HG02798 (cell line): ENCODE measurements around the gene TCF3.

Experiments
- ATAC-seq: cut with Tn5 transposase; IDR thresholded peaks from one replicate; pipeline ENCODE4 v1.9.1; 2021; ENCODE audit warnings: mild to moderate bottlenecking; ENCODE audit not compliant: unreplicated experiment, poor library complexity

The TCF3 gene

GRCh38 chr19:1633269-1633826 lies 19.1 kb downstream of the TCF3 start:
- no peak for ATAC-seq

- ATAC-seq = no peak
Observed at GRCh38 chr19:1632462-1633268, 19.8 kb downstream of the TCF3 start.

- no peak for ATAC-seq
Observed at GRCh38 chr19:1631557-1632100, 20.8 kb downstream of the TCF3 start.

- ATAC-seq = no peak
Observed at GRCh38 chr19:1630811-1631210, 21.6 kb downstream of the TCF3 start.

GRCh38 chr19:1630012-1630411 lies 22.4 kb downstream of the TCF3 start:
- no peak for ATAC-seq

- ATAC-seq = no peak
Observed at GRCh38 chr19:1629256-1629808, 23.1 kb downstream of the TCF3 start.

GRCh38 chr19:1627194-1627593 lies 25.2 kb downstream of the TCF3 start:
- ATAC-seq = no peak

GRCh38 chr19:1626417-1627010 lies 25.9 kb downstream of the TCF3 start:
- ATAC-seq = no peak

GRCh38 chr19:1624458-1624857 lies 28.0 kb downstream of the TCF3 start:
- no peak for ATAC-seq

- ATAC-seq = no peak
Observed at GRCh38 chr19:1622541-1622940, 29.9 kb downstream of the TCF3 start.

- ATAC-seq = no peak
Observed at GRCh38 chr19:1622007-1622406, 30.4 kb downstream of the TCF3 start.

- no peak for ATAC-seq
Observed at GRCh38 chr19:1621574-1621973, 30.8 kb downstream of the TCF3 start.

GRCh38 chr19:1621021-1621420 lies 31.4 kb downstream of the TCF3 start:
- ATAC-seq = no peak

- ATAC-seq = no peak
Observed at GRCh38 chr19:1620502-1620901, 31.9 kb downstream of the TCF3 start.

- ATAC-seq = no peak
Observed at GRCh38 chr19:1619703-1620102, 32.7 kb downstream of the TCF3 start.

- no peak for ATAC-seq
Observed at GRCh38 chr19:1619094-1619439, 33.3 kb downstream of the TCF3 start.

GRCh38 chr19:1618157-1619093 lies 34.0 kb downstream of the TCF3 start:
- ATAC-seq = no peak

GRCh38 chr19:1616875-1617274 lies 35.5 kb downstream of the TCF3 start:
- ATAC-seq = no peak

GRCh38 chr19:1616396-1616795 lies 36.0 kb downstream of the TCF3 start:
- no peak for ATAC-seq

GRCh38 chr19:1615156-1615765 lies 37.2 kb downstream of the TCF3 start:
- ATAC-seq = no peak
